Neural crest cell (in vitro differentiated cells): ENCODE measurements around the gene PHLDB2. TPM values are rescaled to one million over a fixed set of nuclear protein-coding genes. Genes with fewer than 3 reads are reported as not detected.

Experiments
- DNase-seq: peaks from one replicate; pipeline ENCODE4 v3.0.0; 2021; ENCODE audit warnings: low read depth, mixed read lengths, low spot score
- H3K27ac Mint-ChIP-seq: one replicate; pipeline ENCODE4 v1.8.0; 2021; ENCODE audit warnings: mild to moderate bottlenecking, mixed read lengths; ENCODE audit not compliant: unreplicated experiment
- H3K27me3 Mint-ChIP-seq: 2 replicates; pipeline ENCODE4 v1.8.0; 2021; ENCODE audit warnings: low read depth, mild to moderate bottlenecking, mixed read lengths
- H3K36me3 Mint-ChIP-seq: 2 replicates; pipeline ENCODE4 v1.8.0; 2021; ENCODE audit warnings: low read depth, mild to moderate bottlenecking, mixed read lengths
- H3K4me1 Mint-ChIP-seq: 2 replicates; pipeline ENCODE4 v1.8.0; 2021; ENCODE audit warnings: mixed read lengths
- H3K4me3 Mint-ChIP-seq: one replicate; pipeline ENCODE4 v1.8.0; 2021; ENCODE audit warnings: mild to moderate bottlenecking, mixed read lengths
- H3K9me3 Mint-ChIP-seq: 2 replicates; pipeline ENCODE4 v1.8.0; 2021; ENCODE audit warnings: mixed read lengths
- CTCF ChIP-seq: fragments of 200-600 bp; sonication (generic); conservative IDR thresholded peaks from 2 replicates; pipeline ENCODE4 v1.5.0; 2021; ENCODE audit warnings: antibody characterized with exemption, mild to moderate bottlenecking
- total RNA-seq: library from RNA; stranded (reverse); gene quantifications from 2 replicates; pipeline ENCODE4 v1.2.1, GENCODE V29; 2021

PHLDB2 gene
- total RNA-seq, 1 donor from 2014 or later, result 49.0 TPM

- Mint-ChIP-seq H3K27ac (no peak overlapping the region), H3K9me3 (no peaks in the 10 kb centered on the region), H3K4me3 (peak overlapping the region; percentile 93), H3K4me1 (peaks cover 53% of the 10 kb centered on the region), H3K36me3 (peaks cover 8% of the 10 kb centered on the region), H3K27me3 (no peaks in the 10 kb centered on the region)
- no peak for TF ChIP-seq CTCF
- DNase-seq, result no peak
Observed at GRCh38 chr3:111980716-111981456, 121.8 kb downstream of the PHLDB2 start.

- H3K9me3 Mint-ChIP-seq, result no peaks in the 10 kb centered on the region
- H3K27ac Mint-ChIP-seq, result peak overlapping the region; percentile 22
- peaks cover 9% of the 10 kb centered on the region for H3K36me3 Mint-ChIP-seq
- no peak for TF ChIP-seq CTCF
- no peak for DNase-seq
- peak overlapping the region; percentile 93 for H3K4me3 Mint-ChIP-seq
- H3K4me1 Mint-ChIP-seq, result peaks cover 55% of the 10 kb centered on the region
- no peaks in the 10 kb centered on the region for H3K27me3 Mint-ChIP-seq
Observed at GRCh38 chr3:111981457-111981763, 122.3 kb downstream of the PHLDB2 start.

GRCh38 chr3:111984636-111985298, 125.7 kb downstream of the PHLDB2 start:
- DNase-seq, result no peak
- no peaks in the 10 kb centered on the region for H3K27me3 Mint-ChIP-seq
- H3K36me3 Mint-ChIP-seq, result peaks cover 9% of the 10 kb centered on the region
- no peak overlapping the region for H3K27ac Mint-ChIP-seq
- H3K4me1 Mint-ChIP-seq, result peaks cover 53% of the 10 kb centered on the region
- no peak for TF ChIP-seq CTCF
- H3K4me3 Mint-ChIP-seq, result no peak overlapping the region
- no peaks in the 10 kb centered on the region for H3K9me3 Mint-ChIP-seq

GRCh38 chr3:111986800-111987199, 127.7 kb downstream of the PHLDB2 start:
- Mint-ChIP-seq H3K36me3 (peaks cover 12% of the 10 kb centered on the region), H3K27ac (no peak overlapping the region), H3K4me1 (peaks cover 33% of the 10 kb centered on the region), H3K27me3 (no peaks in the 10 kb centered on the region), H3K9me3 (no peaks in the 10 kb centered on the region), H3K4me3 (no peak overlapping the region)
- DNase-seq, result no peak
- no peak for TF ChIP-seq CTCF

- DNase-seq, result no peak
- peak; percentile 86 for TF ChIP-seq CTCF
- no peaks in the 10 kb centered on the region for H3K9me3 Mint-ChIP-seq
- no peak overlapping the region for H3K4me3 Mint-ChIP-seq
- peaks cover 24% of the 10 kb centered on the region for H3K36me3 Mint-ChIP-seq
- no peak overlapping the region for H3K27ac Mint-ChIP-seq
- no peaks in the 10 kb centered on the region for H3K27me3 Mint-ChIP-seq
- peaks cover 39% of the 10 kb centered on the region for H3K4me1 Mint-ChIP-seq
Observed at GRCh38 chr3:111989061-111989678, 130.1 kb downstream of the PHLDB2 start.
